Measurements from ENCODE around the gene BAZ2A. TPM values are rescaled to one million over a fixed set of nuclear protein-coding genes. Genes with fewer than 3 reads are reported as not detected.
A peak's percentile ranks its signal among the peaks of the same experiment; 100 is the strongest.

BAZ2A gene
- total RNA-seq, 1 donor from 2014 or later = 112 TPM

- Histone ChIP-seq H3K27me3 (ENCODE audit: low read depth) (no peaks in the 10 kb centered on the region), H3K4me3 (no peak overlapping the region), H3K36me3 (peaks cover 97% of the 10 kb centered on the region), H3K27ac (peak overlapping the region; percentile 53), H3K9me3 (no peaks in the 10 kb centered on the region), H3K4me1 (peaks cover 37% of the 10 kb centered on the region)
- ATAC-seq = peak; percentile 53 to 71
- DNase-seq = peak; percentile 61
- no peak for TF ChIP-seq CTCF (IDR thresholded peaks at IDR 0.05)
- intact Hi-C loops (cut with DNase I) = no loop called here
Observed at GRCh38 chr12:56600753-56601152, 29.4 kb downstream of the BAZ2A start.

DNA sequence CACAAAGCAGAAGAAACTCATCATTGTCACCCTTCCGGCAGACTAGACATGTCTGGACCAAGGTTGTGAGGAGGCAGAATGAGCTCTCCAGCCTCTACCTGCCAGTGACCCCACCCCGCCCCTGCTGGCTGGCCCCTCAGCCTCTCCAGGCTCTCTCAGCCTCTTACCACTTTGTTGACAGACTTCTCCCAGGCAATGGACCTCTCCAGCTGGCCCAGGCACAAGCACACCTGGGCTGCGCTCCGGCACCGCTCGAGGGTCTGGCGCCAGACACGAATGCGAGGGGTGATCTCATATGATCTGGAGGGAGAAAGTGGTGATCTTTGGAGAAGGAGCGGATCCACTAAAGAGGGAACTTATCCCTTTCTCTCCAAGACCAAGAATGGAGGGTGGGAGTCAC lies 30.3 kb downstream of the BAZ2A start:
- Histone ChIP-seq H3K36me3 (peaks cover 97% of the 10 kb centered on the region), H3K27ac (peak overlapping the region; percentile 53), H3K4me3 (no peak overlapping the region), H3K27me3 (ENCODE audit: low read depth) (no peaks in the 10 kb centered on the region), H3K9me3 (no peaks in the 10 kb centered on the region), H3K4me1 (peaks cover 37% of the 10 kb centered on the region)
- no peak for TF ChIP-seq CTCF (IDR thresholded peaks at IDR 0.05)
- peak; percentile 74 for DNase-seq
- ATAC-seq = peak; percentile 79 to 85
- intact Hi-C loops (cut with DNase I) = no loop called here

- H3K27ac ChIP-seq = no peak overlapping the region
Observed at GRCh38 chr12:56599041-56599440, 31.1 kb downstream of the BAZ2A start.

GRCh38 chr12:56596815-56597214 lies 33.3 kb downstream of the BAZ2A start:
- Histone ChIP-seq H3K9me3 (no peaks in the 10 kb centered on the region), H3K36me3 (peaks cover 78% of the 10 kb centered on the region), H3K4me1 (peaks cover 29% of the 10 kb centered on the region), H3K27ac (no peak overlapping the region), H3K27me3 (ENCODE audit: low read depth) (no peaks in the 10 kb centered on the region), H3K4me3 (no peak overlapping the region)
- DNase-seq (no peak), ATAC-seq (peak; percentile 13 to 31)
- intact Hi-C loops (cut with DNase I) = no loop called here
- TF ChIP-seq CTCF (IDR thresholded peaks at IDR 0.05) = no peak

More at GRCh38 chr12:56599041-56599440, 31.1 kb downstream of the BAZ2A start:
- no peaks in the 10 kb centered on the region for H3K9me3 ChIP-seq
- no peak overlapping the region for H3K4me3 ChIP-seq
- intact Hi-C loops (cut with DNase I) = no loop called here
- ATAC-seq = no peak
- peaks cover 96% of the 10 kb centered on the region for H3K36me3 ChIP-seq
- TF ChIP-seq CTCF (IDR thresholded peaks at IDR 0.05) = no peak
- peaks cover 37% of the 10 kb centered on the region for H3K4me1 ChIP-seq
- H3K27me3 ChIP-seq (ENCODE audit: low read depth) = no peaks in the 10 kb centered on the region
- no peak for DNase-seq

DNA sequence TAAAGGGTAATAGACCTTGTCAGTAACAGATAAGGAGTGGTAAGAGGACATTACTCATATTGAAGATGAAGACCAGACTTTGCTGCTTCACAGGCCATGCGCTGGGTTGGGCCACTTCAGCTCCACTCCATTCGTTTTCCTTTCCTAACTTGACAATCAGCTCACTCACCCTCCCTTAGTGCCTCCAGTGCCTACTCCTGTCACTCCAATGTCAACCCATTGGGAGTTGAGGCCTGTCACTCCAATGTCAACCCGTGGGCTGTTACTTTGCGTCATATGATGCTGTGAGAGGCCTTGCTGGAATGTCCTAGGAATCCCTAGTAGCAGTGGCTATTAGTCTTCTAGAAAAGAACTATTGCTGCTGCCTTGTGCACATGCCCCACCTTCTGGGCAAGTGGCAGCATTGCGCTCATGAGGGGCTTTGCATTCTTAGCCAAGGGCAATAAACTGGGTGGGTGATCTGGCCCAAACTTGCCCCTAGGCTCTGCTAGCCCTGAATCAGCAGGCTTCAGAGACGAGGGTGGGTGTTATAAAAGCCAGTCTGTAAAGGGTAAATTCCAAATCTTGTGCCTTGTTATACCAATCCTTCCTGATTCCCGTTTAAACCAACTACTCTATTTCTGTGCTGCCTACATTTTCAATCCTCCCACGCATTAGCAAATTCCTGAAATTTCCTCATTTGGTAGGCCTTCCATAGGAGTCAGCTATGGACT lies 36.1 kb downstream of the BAZ2A start:
- Histone ChIP-seq H3K9me3 (no peaks in the 10 kb centered on the region), H3K4me1 (peaks cover 1% of the 10 kb centered on the region), H3K36me3 (peaks cover 72% of the 10 kb centered on the region), H3K4me3 (no peak overlapping the region), H3K27ac (peak overlapping the region; percentile 49), H3K27me3 (ENCODE audit: low read depth) (no peaks in the 10 kb centered on the region)
- ATAC-seq (peak; percentile 85 to 88), DNase-seq (no peak)
- intact Hi-C loops (cut with DNase I) = no loop called here
- peak; percentile 74 for TF ChIP-seq CTCF (IDR thresholded peaks at IDR 0.05)

All from lower lobe of right lung (tissue), 2 donors.